ENCODE data around the gene UBXN7.
A peak's percentile ranks its signal among the peaks of the same experiment; 100 is the strongest.
"Not testable (repeated sequence)": the region's sequence is repeated elsewhere in the genome, so short reads cannot be mapped to it uniquely, and the experiment has no call there.

Gene UBXN7

DNA sequence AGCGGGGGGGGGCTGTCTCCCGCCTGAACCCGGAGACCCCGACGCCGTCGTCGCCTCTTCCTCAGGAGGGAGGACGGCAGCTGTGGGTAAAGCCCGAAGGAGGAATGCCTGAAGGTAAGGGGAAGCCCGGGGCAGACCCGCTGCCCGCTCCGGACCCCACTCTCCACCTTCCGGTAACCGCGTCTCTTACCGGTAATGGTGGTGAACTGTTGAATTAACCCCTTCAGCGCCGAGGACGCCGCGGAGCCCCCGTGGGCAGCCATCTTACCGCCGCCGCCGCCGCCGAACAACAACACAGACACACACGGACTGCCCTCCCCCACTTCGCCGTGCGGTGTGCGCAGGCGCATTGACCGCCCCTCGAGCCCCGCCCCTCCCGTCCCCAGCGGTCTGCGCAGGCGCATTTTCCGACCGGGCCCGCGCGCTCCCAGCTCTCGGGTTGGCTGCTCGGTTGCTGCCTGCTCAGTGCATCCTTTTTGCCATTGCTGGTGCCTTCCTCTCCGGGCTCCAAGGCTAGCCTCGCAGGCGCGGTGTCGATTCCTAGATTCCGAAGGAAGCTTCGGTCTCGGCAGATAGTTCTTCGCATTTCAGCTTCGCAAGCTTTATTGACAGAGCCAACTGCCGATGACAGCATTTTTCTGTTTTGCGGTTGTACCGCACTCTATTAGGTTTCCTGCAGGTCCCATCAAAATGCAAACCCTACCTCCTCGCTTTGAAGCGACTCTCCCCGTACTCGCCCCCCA is at the start of gene UBXN7:
UBXN7 (minus strand) TSS at position 291 of the 743 bp plus-strand sequence; CDS start at position 263, 28 bp downstream.
- peak; percentile 82 for DNase-seq

DNA sequence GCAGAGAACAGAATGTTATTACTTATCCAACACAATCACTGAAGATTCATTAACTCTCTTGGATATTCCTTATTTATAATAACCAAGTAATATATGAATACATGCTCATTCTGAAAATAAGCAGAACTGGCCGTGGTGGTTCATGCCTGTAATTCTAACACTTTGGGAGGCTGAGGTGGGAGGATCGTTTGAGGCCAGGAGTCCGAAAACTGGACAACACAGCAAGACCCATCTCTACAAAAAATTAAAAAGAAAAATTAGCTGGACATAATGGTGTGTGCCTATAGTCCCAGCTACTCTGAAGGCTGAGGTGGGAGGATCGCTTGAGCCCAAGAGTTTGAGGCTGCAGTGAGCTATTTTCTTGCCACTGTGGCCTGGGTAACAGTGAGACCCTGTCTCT is 45.5 kb upstream of the UBXN7 start:
- DNase-seq = no peak

GRCh38 chr3:196472286-196472685 is 40.1 kb upstream of the UBXN7 start:
- DNase-seq = no peak

- no peak for DNase-seq
Measured at GRCh38 chr3:196471551-196471950, 39.3 kb upstream of the UBXN7 start.

- DNase-seq = not testable (repeated sequence)
Measured at GRCh38 chr3:196470182-196470581, 38.0 kb upstream of the UBXN7 start.

DNA sequence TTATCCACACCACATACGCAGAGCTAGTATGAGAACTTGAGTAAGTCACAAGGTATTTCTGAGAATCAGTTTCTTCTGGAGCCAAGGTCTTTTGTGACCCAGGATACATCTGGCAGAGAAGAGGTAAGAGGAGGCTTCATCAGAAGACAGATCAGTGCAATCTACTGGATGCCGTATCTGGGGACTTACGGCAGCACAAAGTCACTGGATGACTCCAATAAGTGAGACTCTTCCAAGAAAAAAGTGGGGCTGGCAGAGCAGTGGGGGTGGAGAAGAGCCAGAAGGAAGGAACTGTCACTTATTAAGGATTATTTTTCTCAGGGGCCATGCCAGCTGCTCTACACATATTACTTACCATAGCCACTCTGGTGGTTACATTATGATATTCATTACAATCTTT is 31.6 kb upstream of the UBXN7 start:
- DNase-seq = no peak

GRCh38 chr3:196463478-196463756 is 31.2 kb upstream of the UBXN7 start:
- no peak for DNase-seq

DNA sequence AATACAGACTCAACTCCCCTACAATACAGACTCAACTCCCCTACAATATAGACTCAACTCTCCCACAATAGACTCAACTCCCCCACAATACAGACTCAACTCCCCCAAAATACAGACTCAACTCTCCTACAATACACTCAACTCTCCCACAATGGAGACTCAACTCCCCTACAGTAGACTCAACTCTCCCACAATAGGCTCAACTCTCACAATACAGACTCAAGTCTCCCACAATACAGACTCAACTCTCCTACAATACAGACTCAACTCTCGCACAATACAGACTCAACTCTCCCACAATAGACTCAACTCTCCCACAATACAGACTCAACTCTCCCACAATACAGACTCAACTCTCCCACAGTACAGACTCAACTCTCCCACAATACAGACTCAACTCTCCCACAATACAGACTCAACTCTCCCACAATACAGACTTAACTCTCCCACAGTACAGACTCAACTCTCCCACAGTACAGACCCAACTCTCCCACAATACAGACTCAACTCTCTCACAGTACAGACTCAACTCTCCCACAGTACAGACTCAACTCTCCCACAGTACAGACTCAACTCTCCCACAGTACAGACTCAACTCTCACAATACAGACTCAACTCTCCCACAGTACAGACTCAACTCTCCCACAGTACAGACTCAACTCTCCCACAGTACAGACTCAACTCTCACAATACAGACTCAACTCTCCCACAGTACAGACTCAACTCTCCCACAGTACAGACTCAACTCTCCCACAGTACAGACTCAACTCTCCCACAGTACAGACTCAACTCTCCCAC is 30.7 kb upstream of the UBXN7 start:
- DNase-seq = not testable (repeated sequence)

DNA sequence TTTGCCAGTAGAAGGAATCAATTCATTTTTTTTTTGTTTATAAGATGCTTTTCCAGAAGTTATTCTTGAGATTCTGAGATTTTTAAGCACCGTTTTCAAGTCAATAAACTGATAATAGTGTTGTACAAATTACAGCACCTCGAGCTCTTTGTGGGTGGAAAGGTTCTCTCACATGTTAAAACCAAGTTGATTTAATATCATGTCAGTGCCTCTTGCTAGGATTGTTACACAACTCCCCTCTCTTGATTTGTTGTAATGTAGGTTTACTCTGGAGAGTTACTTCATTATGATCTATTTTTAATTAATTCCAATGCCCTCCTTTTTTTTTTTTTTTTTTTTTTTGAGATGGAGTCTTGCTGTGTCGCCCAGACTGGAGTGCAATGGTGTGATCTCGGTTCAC is 25.8 kb upstream of the UBXN7 start:
- no peak for DNase-seq

GRCh38 chr3:196457470-196457869 is 25.2 kb upstream of the UBXN7 start:
- DNase-seq = not testable (repeated sequence)

DNA sequence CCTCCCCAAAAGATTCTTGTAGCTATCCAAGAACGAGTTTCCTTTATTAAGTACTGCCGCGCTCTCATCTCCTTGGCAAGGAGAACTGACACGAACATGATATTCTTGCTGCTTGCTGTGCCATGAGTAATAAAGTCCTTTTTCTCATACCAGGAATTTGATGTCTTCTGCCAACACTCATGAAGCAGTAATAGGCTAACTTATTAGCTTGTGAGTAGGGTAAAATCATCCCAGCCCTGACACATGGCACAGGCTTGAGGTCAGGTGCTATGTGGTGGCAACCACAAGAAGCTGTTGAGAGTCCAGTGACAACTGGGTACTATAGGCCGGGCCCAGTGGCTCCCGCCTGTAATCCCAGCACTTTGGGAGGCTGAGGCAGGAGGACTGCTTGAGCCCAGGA is 22.7 kb upstream of the UBXN7 start:
- DNase-seq = no peak

DNA sequence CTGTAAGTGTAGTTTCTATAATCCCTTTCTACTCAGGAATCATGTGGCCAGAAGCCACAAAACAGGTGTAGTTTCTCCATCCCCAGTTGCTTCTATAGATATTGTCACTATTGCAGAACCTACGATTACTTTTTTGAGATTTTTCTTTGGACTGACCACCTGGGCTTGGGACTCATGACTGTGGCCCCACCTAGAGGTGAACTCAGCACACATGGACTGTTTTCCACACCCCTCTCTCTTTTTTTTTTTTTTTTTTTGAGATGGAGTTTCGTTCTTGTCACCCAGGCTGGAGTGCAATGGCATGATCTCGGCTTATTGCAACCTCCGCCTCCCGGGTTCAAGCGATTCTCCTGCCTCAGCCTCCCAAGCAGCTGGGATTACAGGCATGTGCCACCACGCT is 13.2 kb upstream of the UBXN7 start:
- not testable (repeated sequence) for DNase-seq

- DNase-seq = no peak
Measured at GRCh38 chr3:196444500-196444894, 12.3 kb upstream of the UBXN7 start.

DNA sequence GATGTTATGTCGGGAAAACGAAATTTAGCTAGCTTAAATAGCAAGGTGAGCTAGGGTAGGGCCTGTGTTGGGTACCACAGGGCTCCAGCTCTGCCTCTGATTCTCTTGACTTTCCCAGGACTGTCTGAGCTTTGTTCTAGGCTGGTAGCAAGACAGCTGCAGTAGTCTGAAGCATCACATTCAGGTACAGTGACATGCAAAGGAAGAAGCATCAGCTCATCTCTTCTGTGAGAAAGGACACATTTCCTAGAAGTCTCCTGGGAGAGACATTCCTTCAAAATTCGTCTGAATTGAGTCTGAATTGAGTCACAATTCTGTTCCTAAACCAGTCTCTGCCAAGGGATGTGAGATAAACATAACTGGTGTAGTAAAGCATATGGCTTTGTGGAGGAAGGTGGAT is 8.5 kb upstream of the UBXN7 start:
- no peak for DNase-seq

- no peak for DNase-seq
Measured at GRCh38 chr3:196440041-196440537, 7.9 kb upstream of the UBXN7 start.

GRCh38 chr3:196431181-196432136 is 768 bp downstream of the UBXN7 start:
- no peak for DNase-seq

- no peak for DNase-seq
Measured at GRCh38 chr3:196428041-196428440, 4.2 kb downstream of the UBXN7 start.

- not testable (repeated sequence) for DNase-seq
Measured at GRCh38 chr3:196424421-196424820, 7.8 kb downstream of the UBXN7 start.

- no peak for DNase-seq
Measured at GRCh38 chr3:196423044-196423781, 9.0 kb downstream of the UBXN7 start.

DNA sequence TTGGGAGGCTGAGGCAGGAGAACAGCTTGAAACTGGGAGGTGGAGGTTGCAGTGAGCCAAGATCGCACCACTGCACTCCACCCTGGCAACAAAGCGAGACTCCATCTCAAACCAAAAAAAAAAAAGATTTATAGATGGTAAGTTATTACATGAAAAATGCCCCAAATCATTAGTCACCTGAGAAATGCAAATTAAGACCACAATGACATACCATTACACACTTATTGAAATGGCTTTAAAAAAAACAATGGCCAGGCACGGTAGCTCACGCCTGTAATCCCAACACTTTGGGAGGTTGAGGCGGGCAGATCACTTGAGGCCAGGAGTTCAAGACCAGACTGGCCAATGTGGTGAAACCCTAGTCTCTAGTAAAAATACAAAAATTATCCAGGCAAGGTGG is 10.6 kb downstream of the UBXN7 start:
- DNase-seq = not testable (repeated sequence)

- no peak for DNase-seq
Measured at GRCh38 chr3:196419386-196419785, 12.8 kb downstream of the UBXN7 start.

DNA sequence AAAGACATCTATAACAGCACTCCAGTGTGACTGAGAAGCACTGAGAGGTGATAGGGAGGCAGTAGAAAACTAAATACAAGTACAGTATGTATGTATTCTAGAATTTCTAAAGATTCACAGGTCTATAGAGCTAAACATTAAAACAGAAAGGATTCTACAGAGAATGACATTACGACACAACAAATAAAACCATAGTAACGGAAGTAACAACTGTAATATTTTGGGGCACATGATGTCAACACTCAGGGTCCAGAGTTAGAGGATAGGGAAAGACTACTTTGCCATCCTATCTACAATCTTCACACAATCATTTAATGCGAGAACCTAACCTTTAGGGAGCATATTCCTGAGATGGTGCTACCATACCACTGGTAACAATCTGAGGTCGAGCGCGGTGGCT is 13.6 kb downstream of the UBXN7 start:
- no peak for DNase-seq

Data from cortex of kidney (tissue), 1 donor.